C4-2B (cell line): ENCODE measurements around the gene STX8.

Experiments
- ZFX ChIP-seq: fragments of 450-650 bp; IDR thresholded peaks from 2 replicates; pipeline ENCODE4 v1.6.1; 2017
- TF ChIP-seq, protein P1 (sequence below): fragments of 450-650 bp; conservative IDR thresholded peaks from 2 replicates; pipeline ENCODE4 v1.5.1; 2017; ENCODE audit warnings: mild to moderate bottlenecking

GRCh38 chr17:9424071-9424640, 151.5 kb downstream of the STX8 start:
- TF ChIP-seq, protein P1, sequence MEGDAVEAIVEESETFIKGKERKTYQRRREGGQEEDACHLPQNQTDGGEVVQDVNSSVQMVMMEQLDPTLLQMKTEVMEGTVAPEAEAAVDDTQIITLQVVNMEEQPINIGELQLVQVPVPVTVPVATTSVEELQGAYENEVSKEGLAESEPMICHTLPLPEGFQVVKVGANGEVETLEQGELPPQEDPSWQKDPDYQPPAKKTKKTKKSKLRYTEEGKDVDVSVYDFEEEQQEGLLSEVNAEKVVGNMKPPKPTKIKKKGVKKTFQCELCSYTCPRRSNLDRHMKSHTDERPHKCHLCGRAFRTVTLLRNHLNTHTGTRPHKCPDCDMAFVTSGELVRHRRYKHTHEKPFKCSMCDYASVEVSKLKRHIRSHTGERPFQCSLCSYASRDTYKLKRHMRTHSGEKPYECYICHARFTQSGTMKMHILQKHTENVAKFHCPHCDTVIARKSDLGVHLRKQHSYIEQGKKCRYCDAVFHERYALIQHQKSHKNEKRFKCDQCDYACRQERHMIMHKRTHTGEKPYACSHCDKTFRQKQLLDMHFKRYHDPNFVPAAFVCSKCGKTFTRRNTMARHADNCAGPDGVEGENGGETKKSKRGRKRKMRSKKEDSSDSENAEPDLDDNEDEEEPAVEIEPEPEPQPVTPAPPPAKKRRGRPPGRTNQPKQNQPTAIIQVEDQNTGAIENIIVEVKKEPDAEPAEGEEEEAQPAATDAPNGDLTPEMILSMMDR: no peak
- TF ChIP-seq ZFX: no peak
